PFSK-1 (cell line): ENCODE data around the gene ADCY1.

ENCODE experiments used
- POLR2AphosphoS5 ChIP-seq: IDR thresholded peaks from 2 replicates; pipeline ENCODE4 v1.6.1; 2012; ENCODE audit warnings: low read depth, mild to moderate bottlenecking, control low read depth, low read length, moderate library complexity
- REST ChIP-seq, 2 experiments: IDR thresholded peaks; 2 replicates each; pipeline versions ENCODE4 v1.6.1 to v1.8.0; 2011 to 2012; ENCODE audit warnings: low read depth in 2 of 2, low read length in 2 of 2, control low read depth in 1 of 2, inconsistent platforms in 1 of 2, mild to moderate bottlenecking in 1 of 2, moderate library complexity in 1 of 2; ENCODE audit not compliant: insufficient read depth in 1 of 2
- SIN3A ChIP-seq: IDR thresholded peaks from 2 replicates; pipeline ENCODE4 v1.6.1; 2012; ENCODE audit warnings: mild to moderate bottlenecking, low read length, moderate library complexity, borderline replicate concordance; ENCODE audit not compliant: insufficient read depth
- TAF1 ChIP-seq: IDR thresholded peaks from 2 replicates; pipeline ENCODE4 v1.6.1; 2012; ENCODE audit warnings: low read length, control low read depth, borderline replicate concordance; ENCODE audit not compliant: insufficient read depth

GRCh38 chr7:45663965-45664633, 89.9 kb downstream of the ADCY1 start:
- no peak for TF ChIP-seq REST (IDR thresholded peaks at IDR 0.05; ENCODE audit: insufficient read depth in 1 of 2, low read depth in 2 of 2, low read length in 2 of 2)
- no peak for TF ChIP-seq POLR2AphosphoS5
- no peak for TF ChIP-seq TAF1
- TF ChIP-seq SIN3A: no peak
